Measurements from ENCODE around the gene SRSF5.

Gene SRSF5

DNA sequence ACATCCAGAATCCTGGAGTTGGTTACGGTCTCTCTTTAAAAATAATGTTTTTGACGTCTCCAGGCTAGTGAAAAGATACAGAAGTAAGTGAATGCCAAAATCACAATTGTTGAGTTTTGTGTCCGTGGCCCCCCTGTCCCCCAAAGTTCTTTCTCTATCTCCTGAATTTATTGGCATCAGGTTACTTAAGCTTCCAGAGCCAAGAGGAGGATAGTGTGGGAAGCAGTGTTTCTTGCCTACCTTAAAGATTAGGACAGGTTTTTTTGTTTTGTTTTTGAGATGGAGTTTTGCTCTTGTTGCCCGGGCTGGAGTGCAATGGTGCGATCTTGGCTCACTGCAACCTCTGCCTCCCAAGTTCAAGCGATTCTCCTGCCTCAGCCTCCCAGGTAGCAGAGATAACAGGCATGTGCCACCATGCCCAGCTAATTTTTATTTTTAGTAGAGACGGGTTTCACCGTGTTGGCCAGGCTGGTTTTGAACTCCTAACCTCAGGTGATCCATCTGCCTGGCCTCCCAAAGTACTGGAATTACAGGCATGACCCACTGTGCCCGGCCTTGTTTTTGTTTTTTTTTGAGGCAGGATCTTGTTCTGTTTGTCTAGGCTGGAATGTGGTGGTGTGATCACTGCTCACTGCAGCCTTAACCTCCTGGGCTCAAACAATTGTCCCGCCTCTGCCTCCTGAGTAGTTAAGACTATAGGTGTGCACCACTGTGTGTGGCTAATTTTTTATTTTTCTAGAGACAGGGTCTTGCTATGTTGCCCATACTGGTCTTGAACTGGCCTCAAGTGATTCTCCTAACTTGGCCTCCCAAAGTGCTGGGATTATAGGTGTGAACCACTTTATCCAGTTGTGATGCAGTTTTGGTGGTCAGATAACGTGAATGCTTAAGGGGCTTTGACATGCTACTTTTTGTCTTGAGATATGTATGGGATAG, 5.4 kb downstream of the SRSF5 start:
- peaks cover 97% of the 10 kb centered on the region for H3K36me3 ChIP-seq (ENCODE audit: insufficient read depth, low read depth, low read length)
- no peaks in the 10 kb centered on the region for H3K27me3 ChIP-seq (ENCODE audit: insufficient read depth, low read length)
- no peak overlapping the region for H3K9ac ChIP-seq (ENCODE audit: low read depth, low read length)
- H3K4me1 ChIP-seq (ENCODE audit: insufficient read depth, low read length): no peaks in the 10 kb centered on the region
- no peak overlapping the region for H3K27ac ChIP-seq (ENCODE audit: low read length)
- H3K9me3 ChIP-seq (ENCODE audit: insufficient read depth, low read depth, low read length): no peaks in the 10 kb centered on the region
- no peak overlapping the region for H3K4me3 ChIP-seq (ENCODE audit: low read length)

DNA sequence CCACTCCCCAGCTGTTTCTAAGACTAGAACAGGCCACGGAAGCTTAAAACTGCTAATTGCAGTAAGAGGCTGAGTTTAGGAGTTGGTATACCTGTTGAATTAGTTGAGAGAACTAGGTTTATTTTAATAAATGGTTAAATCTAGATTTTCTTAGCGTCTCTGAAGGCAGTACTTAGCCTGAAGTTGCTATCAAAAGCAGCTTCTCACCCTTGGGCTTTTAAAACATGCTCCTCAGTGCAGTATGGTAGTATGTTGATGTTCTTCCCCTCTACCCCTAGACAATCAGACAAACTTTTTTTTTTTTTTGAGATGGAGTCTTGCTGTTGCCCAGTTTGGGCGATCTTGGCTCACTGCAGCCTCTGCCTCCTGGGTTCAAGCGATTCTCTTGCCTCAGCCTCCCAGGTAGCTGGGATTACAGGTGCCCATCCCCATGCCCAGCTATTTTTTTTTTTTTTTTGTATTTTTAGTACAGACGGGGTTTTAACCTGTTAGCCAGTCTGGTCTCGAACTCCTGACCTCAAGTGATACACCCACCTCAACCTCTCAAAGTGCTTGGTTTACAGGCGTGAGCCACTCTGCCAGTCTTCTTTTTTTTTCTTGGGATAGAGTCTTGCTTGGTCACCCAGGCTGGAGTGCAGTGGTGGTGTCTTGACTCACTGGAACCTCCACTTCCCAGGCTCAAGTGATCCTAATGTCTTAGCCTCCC, 6.8 kb downstream of the SRSF5 start:
- Histone ChIP-seq H3K27me3 (ENCODE audit: insufficient read depth, low read length) (no peaks in the 10 kb centered on the region), H3K4me1 (ENCODE audit: insufficient read depth, low read length) (no peaks in the 10 kb centered on the region), H3K4me3 (ENCODE audit: low read length) (no peak overlapping the region)

DNA sequence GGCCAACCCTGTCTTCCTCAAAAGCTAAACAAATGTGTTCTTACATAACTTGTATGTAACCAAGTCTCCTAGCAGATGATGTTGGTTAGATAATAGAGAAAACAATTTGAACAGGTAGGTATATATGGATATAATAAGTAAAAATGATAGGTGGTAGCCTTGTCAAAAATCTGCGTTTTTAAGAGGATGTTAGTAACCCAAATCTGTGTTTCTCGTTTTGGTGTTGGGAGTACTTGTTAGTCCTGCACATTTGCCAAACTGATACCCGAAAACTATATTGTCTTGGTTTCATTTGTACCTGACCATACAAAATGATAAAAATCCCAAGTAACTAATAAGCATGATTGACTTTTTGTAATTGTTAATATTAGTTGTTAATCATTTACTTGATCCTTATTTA, 8.1 kb downstream of the SRSF5 start:
- H3K4me3 ChIP-seq (ENCODE audit: low read length): no peak overlapping the region
- H3K4me1 ChIP-seq (ENCODE audit: insufficient read depth, low read length): no peaks in the 10 kb centered on the region
- H3K27me3 ChIP-seq (ENCODE audit: insufficient read depth, low read length): no peaks in the 10 kb centered on the region
- no peaks in the 10 kb centered on the region for H3K9me3 ChIP-seq (ENCODE audit: insufficient read depth, low read depth, low read length)
- H3K9ac ChIP-seq (ENCODE audit: low read depth, low read length): no peak overlapping the region
- no peak overlapping the region for H3K27ac ChIP-seq (ENCODE audit: low read length)
- H3K36me3 ChIP-seq (ENCODE audit: insufficient read depth, low read depth, low read length): peaks cover 97% of the 10 kb centered on the region

More for the DNA sequence above, 6.8 kb downstream of the SRSF5 start:
- Histone ChIP-seq H3K27ac (ENCODE audit: low read length) (no peak overlapping the region), H3K9me3 (ENCODE audit: insufficient read depth, low read depth, low read length) (no peaks in the 10 kb centered on the region), H3K36me3 (ENCODE audit: insufficient read depth, low read depth, low read length) (peaks cover 99% of the 10 kb centered on the region), H3K9ac (ENCODE audit: low read depth, low read length) (no peak overlapping the region)

DNA sequence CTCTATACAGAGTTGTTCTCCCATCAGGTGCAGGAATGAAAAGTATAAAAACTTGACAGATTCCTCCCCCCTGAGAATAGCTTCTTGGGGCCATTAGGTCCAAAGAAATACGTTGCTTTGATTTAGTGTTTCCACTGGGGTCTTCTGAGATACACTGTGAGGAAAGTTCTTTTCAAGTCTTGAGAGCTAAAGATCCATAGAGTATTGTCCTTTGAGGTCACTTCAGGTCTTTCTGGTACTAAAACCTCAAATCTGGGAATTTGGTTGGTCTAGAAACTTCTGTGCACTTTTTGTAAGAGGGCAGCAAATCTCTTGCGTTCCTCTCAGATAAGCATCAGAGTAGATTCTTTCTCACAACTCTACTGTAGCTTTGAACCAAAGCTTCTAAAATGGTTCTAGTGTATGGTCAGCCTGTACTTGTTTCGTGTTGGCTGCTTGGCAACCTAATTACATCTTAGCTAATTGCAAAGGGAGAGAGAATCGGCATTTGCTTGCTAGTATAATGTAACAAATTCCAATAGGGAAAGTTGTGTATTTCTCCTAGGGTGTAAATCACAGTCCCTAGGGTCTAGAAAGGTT, 10.0 kb downstream of the SRSF5 start:
- H3K4me1 ChIP-seq (ENCODE audit: insufficient read depth, low read length): no peaks in the 10 kb centered on the region
- peaks cover 85% of the 10 kb centered on the region for H3K36me3 ChIP-seq (ENCODE audit: insufficient read depth, low read depth, low read length)
- no peak overlapping the region for H3K9ac ChIP-seq (ENCODE audit: low read depth, low read length)
- no peaks in the 10 kb centered on the region for H3K9me3 ChIP-seq (ENCODE audit: insufficient read depth, low read depth, low read length)
- H3K4me3 ChIP-seq (ENCODE audit: low read length): no peak overlapping the region
- no peaks in the 10 kb centered on the region for H3K27me3 ChIP-seq (ENCODE audit: insufficient read depth, low read length)
- H3K27ac ChIP-seq (ENCODE audit: low read length): no peak overlapping the region

DNA sequence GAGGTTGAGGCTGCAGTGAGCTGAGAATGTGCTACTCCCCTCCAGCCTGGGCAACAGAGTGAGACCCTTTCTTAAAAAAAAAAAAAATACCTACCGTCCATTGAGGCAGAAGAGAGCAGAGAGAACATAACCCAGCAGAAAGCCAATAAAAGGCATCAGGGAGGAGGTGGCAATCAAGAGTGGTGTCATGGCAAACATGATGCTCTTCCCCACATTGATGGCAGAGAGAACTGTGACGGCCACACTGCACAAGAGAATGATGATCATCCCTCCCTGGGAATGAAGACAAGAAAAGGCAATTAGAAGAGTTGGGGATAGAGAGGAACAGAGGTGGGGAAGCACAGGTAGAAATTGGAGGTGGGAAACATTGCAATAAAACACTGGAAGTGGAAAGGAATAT, 12.1 kb downstream of the SRSF5 start:
- no peak overlapping the region for H3K4me3 ChIP-seq (ENCODE audit: low read length)

DNA sequence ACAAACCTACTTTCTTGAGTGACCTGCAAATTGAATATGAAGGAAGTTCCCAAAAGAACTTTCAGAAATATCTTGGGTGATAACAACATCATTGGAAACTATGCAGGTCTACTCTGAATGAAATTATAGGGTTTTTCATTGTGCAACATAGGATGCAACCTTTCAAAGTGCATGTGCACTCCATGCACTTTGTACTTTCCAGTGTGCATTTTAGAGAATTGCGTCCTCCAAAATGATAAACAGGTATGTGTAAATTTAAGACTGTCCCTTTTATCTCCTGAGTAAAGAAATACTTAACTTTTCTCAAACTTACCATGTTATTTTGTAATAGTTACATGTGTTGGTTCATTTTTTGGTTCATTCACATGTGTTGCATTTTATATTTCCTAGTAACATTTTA, 13.2 kb downstream of the SRSF5 start:
- no peak overlapping the region for H3K4me3 ChIP-seq (ENCODE audit: low read length)
- no peaks in the 10 kb centered on the region for H3K9me3 ChIP-seq (ENCODE audit: insufficient read depth, low read depth, low read length)
- peaks cover 54% of the 10 kb centered on the region for H3K36me3 ChIP-seq (ENCODE audit: insufficient read depth, low read depth, low read length)
- no peak overlapping the region for H3K9ac ChIP-seq (ENCODE audit: low read depth, low read length)
- no peaks in the 10 kb centered on the region for H3K27me3 ChIP-seq (ENCODE audit: insufficient read depth, low read length)
- H3K4me1 ChIP-seq (ENCODE audit: insufficient read depth, low read length): no peaks in the 10 kb centered on the region
- no peak overlapping the region for H3K27ac ChIP-seq (ENCODE audit: low read length)

More for the DNA sequence above, 12.1 kb downstream of the SRSF5 start:
- Histone ChIP-seq H3K27me3 (ENCODE audit: insufficient read depth, low read length) (no peaks in the 10 kb centered on the region), H3K36me3 (ENCODE audit: insufficient read depth, low read depth, low read length) (peaks cover 64% of the 10 kb centered on the region), H3K4me1 (ENCODE audit: insufficient read depth, low read length) (no peaks in the 10 kb centered on the region), H3K9me3 (ENCODE audit: insufficient read depth, low read depth, low read length) (no peaks in the 10 kb centered on the region), H3K27ac (ENCODE audit: low read length) (no peak overlapping the region), H3K9ac (ENCODE audit: low read depth, low read length) (no peak overlapping the region)

DNA sequence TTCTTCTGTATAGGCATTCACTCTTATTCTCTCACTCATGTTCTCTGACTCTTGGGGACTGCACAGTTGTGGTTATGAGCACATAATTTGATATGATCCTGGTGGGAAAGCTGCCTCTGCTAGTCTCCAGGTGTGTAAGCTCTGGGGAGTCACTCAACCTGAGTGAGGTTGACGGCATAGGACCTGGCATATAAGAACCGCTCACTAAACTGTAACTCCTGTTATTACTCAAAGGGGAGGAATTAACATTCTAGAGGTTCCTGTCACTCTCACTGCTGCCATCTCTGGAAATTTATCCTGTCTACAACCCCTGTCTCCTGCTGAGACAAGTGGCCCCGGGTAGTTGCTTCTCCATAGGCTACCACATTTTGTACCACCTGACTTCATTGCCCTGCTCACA, 14.0 kb downstream of the SRSF5 start:
- H3K4me1 ChIP-seq (ENCODE audit: insufficient read depth, low read length): no peaks in the 10 kb centered on the region
- H3K9ac ChIP-seq (ENCODE audit: low read depth, low read length): no peak overlapping the region
- no peaks in the 10 kb centered on the region for H3K27me3 ChIP-seq (ENCODE audit: insufficient read depth, low read length)
- H3K27ac ChIP-seq (ENCODE audit: low read length): no peak overlapping the region
- peaks cover 46% of the 10 kb centered on the region for H3K36me3 ChIP-seq (ENCODE audit: insufficient read depth, low read depth, low read length)
- no peaks in the 10 kb centered on the region for H3K9me3 ChIP-seq (ENCODE audit: insufficient read depth, low read depth, low read length)
- no peak overlapping the region for H3K4me3 ChIP-seq (ENCODE audit: low read length)

DNA sequence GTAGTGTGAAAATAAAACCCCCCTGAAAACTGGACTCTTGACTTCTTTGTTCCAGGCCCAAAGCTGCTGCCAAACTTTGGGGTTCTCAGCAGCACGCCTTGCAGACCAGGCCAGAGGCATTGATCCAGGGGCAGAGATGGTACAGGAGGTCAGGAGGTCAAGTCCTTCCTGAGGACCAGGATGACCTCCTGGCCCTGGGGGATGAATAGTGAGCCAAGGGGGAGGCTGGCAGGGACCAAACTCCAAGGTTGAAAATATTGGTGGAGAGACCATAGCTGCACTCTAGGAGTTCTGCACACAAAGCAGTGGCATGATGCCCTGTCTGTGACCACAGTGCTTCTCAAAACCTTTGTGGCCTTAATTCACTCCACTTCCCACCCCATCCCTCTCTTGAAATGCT, 18.0 kb downstream of the SRSF5 start:
- no peak overlapping the region for H3K9ac ChIP-seq (ENCODE audit: low read depth, low read length)
- no peaks in the 10 kb centered on the region for H3K9me3 ChIP-seq (ENCODE audit: insufficient read depth, low read depth, low read length)
- no peak overlapping the region for H3K4me3 ChIP-seq (ENCODE audit: low read length)
- no peaks in the 10 kb centered on the region for H3K27me3 ChIP-seq (ENCODE audit: insufficient read depth, low read length)
- H3K27ac ChIP-seq (ENCODE audit: low read length): no peak overlapping the region
- H3K36me3 ChIP-seq (ENCODE audit: insufficient read depth, low read depth, low read length): peaks cover 9% of the 10 kb centered on the region; the same call in 1 of the 2 replicates
- H3K4me1 ChIP-seq (ENCODE audit: insufficient read depth, low read length): no peaks in the 10 kb centered on the region

DNA sequence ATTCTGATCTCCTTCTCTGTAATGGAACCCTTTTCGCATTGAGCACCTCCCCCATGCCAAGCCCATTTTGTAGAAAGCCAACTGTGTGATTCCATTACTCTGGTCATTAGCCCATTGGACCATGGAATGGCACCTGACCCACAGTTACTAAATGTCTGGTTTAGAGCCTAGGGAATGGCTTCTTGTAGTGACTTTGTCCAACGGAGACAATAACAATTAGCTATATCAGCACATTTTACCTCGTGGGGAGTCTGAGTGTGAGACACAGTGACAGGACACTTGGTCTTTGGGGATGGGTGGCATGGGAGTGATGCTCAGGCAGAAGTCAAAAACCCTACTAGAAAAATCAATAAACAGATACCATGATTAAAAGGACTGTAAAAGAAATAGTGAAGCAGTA, 19.7 kb downstream of the SRSF5 start:
- Histone ChIP-seq H3K4me1 (ENCODE audit: insufficient read depth, low read length) (no peaks in the 10 kb centered on the region), H3K9ac (ENCODE audit: low read depth, low read length) (no peak overlapping the region), H3K9me3 (ENCODE audit: insufficient read depth, low read depth, low read length) (no peaks in the 10 kb centered on the region), H3K4me3 (ENCODE audit: low read length) (no peak overlapping the region), H3K36me3 (ENCODE audit: insufficient read depth, low read depth, low read length) (no peaks in the 10 kb centered on the region; the same call in 1 of the 2 replicates), H3K27ac (ENCODE audit: low read length) (no peak overlapping the region), H3K27me3 (ENCODE audit: insufficient read depth, low read length) (no peaks in the 10 kb centered on the region)

DNA sequence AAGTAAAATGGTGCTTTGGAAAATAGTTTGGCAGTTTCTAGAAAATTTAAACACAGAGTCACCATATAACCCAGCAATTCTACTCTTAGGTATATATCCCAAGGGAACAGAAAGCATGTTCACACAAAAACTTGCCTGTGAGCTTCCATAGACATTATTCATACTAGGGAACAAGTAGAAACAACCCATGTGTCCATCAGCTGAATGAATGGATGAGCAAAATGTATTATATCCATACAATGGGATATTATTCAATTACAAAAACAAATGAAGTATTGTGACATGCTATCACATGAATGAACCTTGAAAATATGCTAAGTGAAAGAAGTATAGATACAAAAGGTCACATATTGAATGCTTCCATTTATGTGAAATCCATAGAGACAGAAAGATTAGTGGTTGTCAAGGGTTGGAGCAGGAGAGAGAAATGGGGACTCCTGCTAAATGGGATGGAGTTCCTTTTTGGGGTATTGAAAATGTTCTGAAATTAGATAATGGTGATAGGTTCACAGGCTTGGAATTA, 22.2 kb downstream of the SRSF5 start:
- Histone ChIP-seq H3K36me3 (ENCODE audit: insufficient read depth, low read depth, low read length) (no peaks in the 10 kb centered on the region), H3K4me3 (ENCODE audit: low read length) (no peak overlapping the region), H3K9me3 (ENCODE audit: insufficient read depth, low read depth, low read length) (no peaks in the 10 kb centered on the region), H3K27ac (ENCODE audit: low read length) (no peak overlapping the region), H3K27me3 (ENCODE audit: insufficient read depth, low read length) (no peaks in the 10 kb centered on the region), H3K4me1 (ENCODE audit: insufficient read depth, low read length) (no peaks in the 10 kb centered on the region), H3K9ac (ENCODE audit: low read depth, low read length) (no peak overlapping the region)

DNA sequence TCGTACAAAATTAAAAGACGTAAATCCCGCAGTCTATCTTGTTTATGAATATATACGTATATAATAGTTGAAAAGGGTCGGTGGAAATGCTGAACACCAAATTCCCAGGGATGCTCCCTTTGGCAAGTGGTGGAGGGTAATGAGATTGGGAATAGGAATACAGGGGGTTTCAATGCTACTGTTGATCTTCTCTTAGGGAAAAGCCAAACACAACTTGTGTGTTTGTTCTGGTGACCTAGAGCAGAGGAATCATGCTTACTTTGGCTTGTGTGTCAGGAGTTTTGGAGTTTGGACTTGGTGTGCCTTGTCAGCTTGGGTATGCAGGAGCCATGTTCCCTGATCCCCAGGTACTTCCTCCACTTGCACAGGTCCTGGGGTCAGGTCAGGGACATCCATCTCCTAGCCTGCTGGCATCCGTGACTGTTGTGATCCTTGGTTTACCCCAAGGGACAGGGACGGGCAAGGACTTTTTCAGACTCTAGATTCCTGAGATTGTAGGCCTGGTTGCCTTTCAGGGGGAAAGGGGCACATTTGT, 26.0 kb downstream of the SRSF5 start:
- Histone ChIP-seq H3K4me3 (ENCODE audit: low read length) (no peak overlapping the region), H3K9ac (ENCODE audit: low read depth, low read length) (no peak overlapping the region), H3K36me3 (ENCODE audit: insufficient read depth, low read depth, low read length) (no peaks in the 10 kb centered on the region), H3K9me3 (ENCODE audit: insufficient read depth, low read depth, low read length) (no peaks in the 10 kb centered on the region), H3K4me1 (ENCODE audit: insufficient read depth, low read length) (no peaks in the 10 kb centered on the region), H3K27me3 (ENCODE audit: insufficient read depth, low read length) (no peaks in the 10 kb centered on the region), H3K27ac (ENCODE audit: low read length) (no peak overlapping the region)

Data from iPS-20b (cell line).